ENCODE data around the gene C1D. TPM values are rescaled to one million over a fixed set of nuclear protein-coding genes. Genes with fewer than 3 reads are reported as not detected.

The C1D gene
- total and polyA plus RNA-seq, 2 donors (not counting 1 experiment from before 2014, with no cell fraction given): 8.4 to 24.8 TPM

DNA sequence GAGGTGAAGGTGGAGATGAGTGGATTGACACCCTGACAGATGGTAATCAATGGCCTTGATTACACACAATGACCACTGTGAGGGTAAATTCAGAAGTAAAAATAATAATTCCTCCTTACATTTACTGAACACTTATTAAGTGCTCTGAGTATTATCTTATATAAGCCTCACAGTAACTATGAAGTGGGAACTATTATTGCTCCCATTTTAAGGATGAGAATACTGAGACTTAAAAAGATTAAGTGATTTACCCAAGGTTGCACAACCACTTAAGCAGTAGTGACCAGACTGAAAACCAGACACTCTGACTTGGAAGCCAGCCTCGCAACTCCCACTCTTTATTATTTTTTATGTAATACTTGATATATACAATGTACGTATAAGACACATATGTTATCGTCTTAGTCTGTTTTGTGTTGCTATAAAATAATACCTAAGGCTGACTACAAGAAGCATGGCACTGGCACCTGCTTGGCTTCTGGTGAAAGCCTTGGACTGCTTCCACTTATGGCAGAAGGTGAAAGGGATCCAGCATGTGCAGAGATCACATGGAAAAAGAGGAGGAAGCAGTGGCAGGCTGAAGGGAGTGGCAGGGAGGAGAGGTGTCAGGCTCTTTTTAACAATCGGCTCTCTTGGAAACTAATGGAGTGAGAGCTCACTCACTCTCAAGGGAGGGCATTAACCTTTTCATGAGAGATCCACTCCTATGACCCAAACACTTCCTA, 41.5 kb upstream of the C1D start:
- DNase-seq: no peak
- CTCF ChIA-PET: no interaction called here
- no peak overlapping the region for H3K27ac ChIP-seq (ENCODE audit: low read length in 2 of 2)
- H3K9me3 Mint-ChIP-seq (ENCODE audit: insufficient read depth): peaks cover 7% of the 10 kb centered on the region
- no CpG with 5 or more reads among the region's 4 CpGs for WGBS (ENCODE audit: insufficient coverage)
- H3K79me2 ChIP-seq (ENCODE audit: control insufficient read depth, insufficient read depth, low read length): no peaks in the 10 kb centered on the region
- no peaks in the 10 kb centered on the region for H3K36me3 ChIP-seq (replicated peaks in 1 of 2; ENCODE audit: control extremely low read depth in 1 of 2, control insufficient read depth in 1 of 2, extremely low read depth in 1 of 2, insufficient read depth in 2 of 2, low read length in 1 of 2)
- no peaks in the 10 kb centered on the region for H3K27me3 ChIP-seq (replicated peaks in 1 of 4; ENCODE audit: control extremely low read depth in 1 of 4, control insufficient read depth in 3 of 4, insufficient read depth in 4 of 4, low read length in 3 of 4)
- H3K4me1 ChIP-seq (ENCODE audit: control insufficient read depth in 2 of 2, insufficient read depth in 2 of 2, low read length in 2 of 2): peaks cover 0 to under 1% of the 10 kb centered on the region in 2 donors
- H3K4me2 ChIP-seq (replicated peaks; ENCODE audit: low read depth, low read length, poor library complexity, severe bottlenecking): no peak overlapping the region
- H4K20me1 ChIP-seq (ENCODE audit: control insufficient read depth, insufficient read depth, low read length, poor library complexity, severe bottlenecking): no peaks in the 10 kb centered on the region
- H3K4me3 ChIP-seq (ENCODE audit: control extremely low read depth in 1 of 5, extremely low read depth in 1 of 5, insufficient read depth in 1 of 5, low read depth in 2 of 5, low read length in 4 of 5): no peak overlapping the region
- H3K27me3 Mint-ChIP-seq: no peaks in the 10 kb centered on the region
- TF ChIP-seq EZH2 (IDR thresholded peaks at IDR 0.05; ENCODE audit: borderline replicate concordance, insufficient read depth, low read depth, low read length, poor library complexity, severe bottlenecking): no peak
- TF ChIP-seq, protein P1, sequence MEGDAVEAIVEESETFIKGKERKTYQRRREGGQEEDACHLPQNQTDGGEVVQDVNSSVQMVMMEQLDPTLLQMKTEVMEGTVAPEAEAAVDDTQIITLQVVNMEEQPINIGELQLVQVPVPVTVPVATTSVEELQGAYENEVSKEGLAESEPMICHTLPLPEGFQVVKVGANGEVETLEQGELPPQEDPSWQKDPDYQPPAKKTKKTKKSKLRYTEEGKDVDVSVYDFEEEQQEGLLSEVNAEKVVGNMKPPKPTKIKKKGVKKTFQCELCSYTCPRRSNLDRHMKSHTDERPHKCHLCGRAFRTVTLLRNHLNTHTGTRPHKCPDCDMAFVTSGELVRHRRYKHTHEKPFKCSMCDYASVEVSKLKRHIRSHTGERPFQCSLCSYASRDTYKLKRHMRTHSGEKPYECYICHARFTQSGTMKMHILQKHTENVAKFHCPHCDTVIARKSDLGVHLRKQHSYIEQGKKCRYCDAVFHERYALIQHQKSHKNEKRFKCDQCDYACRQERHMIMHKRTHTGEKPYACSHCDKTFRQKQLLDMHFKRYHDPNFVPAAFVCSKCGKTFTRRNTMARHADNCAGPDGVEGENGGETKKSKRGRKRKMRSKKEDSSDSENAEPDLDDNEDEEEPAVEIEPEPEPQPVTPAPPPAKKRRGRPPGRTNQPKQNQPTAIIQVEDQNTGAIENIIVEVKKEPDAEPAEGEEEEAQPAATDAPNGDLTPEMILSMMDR (IDR thresholded peaks at IDR 0.05): no peak
- H3K4me1 Mint-ChIP-seq: peaks cover 2% of the 10 kb centered on the region
- H3K4me3 Mint-ChIP-seq: no peak overlapping the region
- H2AFZ ChIP-seq (ENCODE audit: insufficient read depth, low read depth, low read length, poor library complexity, severe bottlenecking): no peak overlapping the region
- H3K9me3 ChIP-seq (ENCODE audit: control extremely low read depth in 1 of 3, control insufficient read depth in 2 of 3, insufficient read depth in 1 of 3, low read length in 2 of 3): peaks cover 3 to 13% (median 7%) of the 10 kb centered on the region in 3 donors
- ATAC-seq (ENCODE audit: low read depth): no peak
- H3K9ac ChIP-seq (ENCODE audit: low read length): no peak overlapping the region
- H3K27ac Mint-ChIP-seq: no peak overlapping the region
- intact Hi-C loops (cut with micrococcal nuclease): no loop called here
- POLR2A ChIA-PET: no interaction called here

DNA sequence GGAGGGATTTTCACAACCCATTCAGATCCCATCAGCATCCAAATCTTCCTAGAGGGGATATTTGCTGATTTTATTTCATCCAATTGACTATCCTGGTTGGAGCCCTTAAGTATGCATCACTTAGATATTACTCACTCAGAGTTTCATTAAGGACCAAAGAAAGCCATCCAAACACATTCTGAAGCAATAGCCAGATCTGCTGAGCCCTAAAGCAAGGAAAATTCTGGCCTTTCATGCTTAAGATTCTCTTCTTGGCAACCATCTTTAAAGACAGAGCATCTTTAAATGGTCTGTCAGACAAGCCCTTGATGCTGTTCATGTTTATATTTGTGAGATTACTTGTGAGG, 40.9 kb upstream of the C1D start:
- H3K79me2 ChIP-seq (ENCODE audit: control insufficient read depth, insufficient read depth, low read length): no peaks in the 10 kb centered on the region
- no peak overlapping the region for H3K27ac Mint-ChIP-seq
- H3K4me1 ChIP-seq (ENCODE audit: control insufficient read depth in 2 of 2, insufficient read depth in 2 of 2, low read length in 2 of 2): peaks cover 0 to 2% of the 10 kb centered on the region in 2 donors
- H3K4me2 ChIP-seq (replicated peaks; ENCODE audit: low read depth, low read length, poor library complexity, severe bottlenecking): no peak overlapping the region
- no peak overlapping the region for H3K4me3 Mint-ChIP-seq
- H3K27me3 Mint-ChIP-seq: no peaks in the 10 kb centered on the region
- peaks cover 7% of the 10 kb centered on the region for H3K9me3 Mint-ChIP-seq (ENCODE audit: insufficient read depth)
- intact Hi-C loops (cut with micrococcal nuclease): no loop called here
- no peak overlapping the region for H3K27ac ChIP-seq (ENCODE audit: low read length in 2 of 2)
- H3K36me3 ChIP-seq (replicated peaks in 1 of 2; ENCODE audit: control extremely low read depth in 1 of 2, control insufficient read depth in 1 of 2, extremely low read depth in 1 of 2, insufficient read depth in 2 of 2, low read length in 1 of 2): no peaks in the 10 kb centered on the region
- DNase-seq (no peak), ATAC-seq (ENCODE audit: low read depth) (no peak)
- no peaks in the 10 kb centered on the region for H4K20me1 ChIP-seq (ENCODE audit: control insufficient read depth, insufficient read depth, low read length, poor library complexity, severe bottlenecking)
- H3K9ac ChIP-seq (ENCODE audit: low read length): no peak overlapping the region
- no peak overlapping the region for H3K4me3 ChIP-seq (ENCODE audit: control extremely low read depth in 1 of 5, extremely low read depth in 1 of 5, insufficient read depth in 1 of 5, low read depth in 2 of 5, low read length in 4 of 5)
- H3K27me3 ChIP-seq (replicated peaks in 1 of 4; ENCODE audit: control extremely low read depth in 1 of 4, control insufficient read depth in 3 of 4, insufficient read depth in 4 of 4, low read length in 3 of 4): no peaks in the 10 kb centered on the region
- TF ChIP-seq, protein P1 (IDR thresholded peaks at IDR 0.05): no peak
- TF ChIP-seq EZH2 (IDR thresholded peaks at IDR 0.05; ENCODE audit: borderline replicate concordance, insufficient read depth, low read depth, low read length, poor library complexity, severe bottlenecking): no peak
- no peak overlapping the region for H2AFZ ChIP-seq (ENCODE audit: insufficient read depth, low read depth, low read length, poor library complexity, severe bottlenecking)
- peaks cover 3 to 13% (median 7%) of the 10 kb centered on the region in 3 donors for H3K9me3 ChIP-seq (ENCODE audit: control extremely low read depth in 1 of 3, control insufficient read depth in 2 of 3, insufficient read depth in 1 of 3, low read length in 2 of 3)
- H3K4me1 Mint-ChIP-seq: peaks cover 7% of the 10 kb centered on the region
- POLR2A ChIA-PET: no interaction called here
- CTCF ChIA-PET: no interaction called here
